ENCODE results near the gene CHMP3. TPM values are rescaled to one million over a fixed set of nuclear protein-coding genes. Genes with fewer than 3 reads are reported as not detected.

Gene CHMP3
- total RNA-seq, 1 experiment from 2014 or later, result 63.4 TPM

GRCh38 chr2:86512034-86512433, 51.2 kb downstream of the CHMP3 start:
- Histone ChIP-seq H3K4me1 (ENCODE audit: control insufficient read depth in 1 of 2, insufficient read depth in 2 of 2, low read length in 2 of 2) (no peaks in the 10 kb centered on the region), H3K27me3 (ENCODE audit: insufficient read depth, low read length) (no peaks in the 10 kb centered on the region), H3K36me3 (ENCODE audit: control insufficient read depth in 1 of 2, insufficient read depth in 2 of 2, low read length in 2 of 2) (peaks cover 0 to 5% of the 10 kb centered on the region in 2 experiments; a peak in 2 of 4 replicates), H2AFZ (ENCODE audit: low read depth, low read length, poor library complexity, severe bottlenecking) (no peak overlapping the region), H3K4me2 (ENCODE audit: low read length) (no peak overlapping the region), H3K4me3 (replicated peaks in 1 of 2; ENCODE audit: low read depth in 1 of 2, low read length in 2 of 2) (no peak overlapping the region), H3K9ac (ENCODE audit: low read length) (no peak overlapping the region), H4K20me1 (ENCODE audit: insufficient read depth) (no peaks in the 10 kb centered on the region), H3K9me2 (ENCODE audit: insufficient read depth) (no peaks in the 10 kb centered on the region), H3K27ac (ENCODE audit: low read depth, low read length) (no peak overlapping the region), H3K9me3 (ENCODE audit: control insufficient read depth in 1 of 2, insufficient read depth in 1 of 2, low read depth in 1 of 2, low read length in 2 of 2) (no peaks in the 10 kb centered on the region; a peak in 1 of 4 replicates), H3K79me2 (ENCODE audit: insufficient read depth, low read length) (no peaks in the 10 kb centered on the region)
- no TSS peak for BruUV-seq (replicated peaks)
- no peak for TF ChIP-seq CEBPB (IDR thresholded peaks at IDR 0.05; ENCODE audit: low read depth)
- TF ChIP-seq SRF (IDR thresholded peaks at IDR 0.05; ENCODE audit: low read depth), result no peak
- TF ChIP-seq CBX3 (IDR thresholded peaks at IDR 0.05; ENCODE audit: low read depth), result no peak
- no peak for TF ChIP-seq RAD21 (IDR thresholded peaks at IDR 0.05; ENCODE audit: low read depth)
- no peak for TF ChIP-seq SP1 (IDR thresholded peaks at IDR 0.05; ENCODE audit: low read depth)
- no peak for TF ChIP-seq TCF7L2 (IDR thresholded peaks at IDR 0.05; ENCODE audit: borderline replicate concordance, extremely low read depth, insufficient read depth, insufficient read length)
- TF ChIP-seq REST (IDR thresholded peaks at IDR 0.05; ENCODE audit: low read depth), result no peak
- no peak for TF ChIP-seq JUND (IDR thresholded peaks at IDR 0.05)
- no peak for TF ChIP-seq ZFX (IDR thresholded peaks at IDR 0.05)
- TF ChIP-seq POLR2A (IDR thresholded peaks at IDR 0.05; ENCODE audit: borderline replicate concordance, extremely low read depth, insufficient read depth, insufficient read length), result no peak
- no peak for TF ChIP-seq CTCF (IDR thresholded peaks at IDR 0.05 in 2 of 3, conservative IDR thresholded peaks at IDR 0.05 in 1 of 3; ENCODE audit: borderline replicate concordance in 1 of 3, insufficient read depth in 1 of 3, low read depth in 2 of 3, low read length in 2 of 3)
- no peak for TF ChIP-seq POLR2AphosphoS5 (IDR thresholded peaks at IDR 0.05; ENCODE audit: low read depth, low read length)
- TF ChIP-seq ZNF274 (IDR thresholded peaks at IDR 0.05; ENCODE audit: low read depth, low read length), result no peak
- TF ChIP-seq FOSL1 (IDR thresholded peaks at IDR 0.05; ENCODE audit: low read depth), result no peak
- TF ChIP-seq, protein P1, sequence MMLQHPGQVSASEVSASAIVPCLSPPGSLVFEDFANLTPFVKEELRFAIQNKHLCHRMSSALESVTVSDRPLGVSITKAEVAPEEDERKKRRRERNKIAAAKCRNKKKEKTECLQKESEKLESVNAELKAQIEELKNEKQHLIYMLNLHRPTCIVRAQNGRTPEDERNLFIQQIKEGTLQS (IDR thresholded peaks at IDR 0.05), result no peak
- TF ChIP-seq EGR1 (IDR thresholded peaks at IDR 0.05; ENCODE audit: low read depth), result no peak
- TF ChIP-seq, protein P2, sequence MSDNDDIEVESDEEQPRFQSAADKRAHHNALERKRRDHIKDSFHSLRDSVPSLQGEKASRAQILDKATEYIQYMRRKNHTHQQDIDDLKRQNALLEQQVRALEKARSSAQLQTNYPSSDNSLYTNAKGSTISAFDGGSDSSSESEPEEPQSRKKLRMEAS (IDR thresholded peaks at IDR 0.05), result no peak
- ChIA-PET RAD21 (ENCODE audit: low non-redundant PET in 1 of 2, low total read pairs in 2 of 2, uncharacterized antibody in 2 of 2, unreplicated experiment in 2 of 2) (no interaction called here), CTCF (no interaction called here), POLR2A (no interaction called here)
- ATAC-seq, result no peak
- intact Hi-C loops (cut with micrococcal nuclease), result no loop called here
- DNase-seq (ENCODE audit: low read depth, low spot score), result no peak

Data from HCT116 (cell line).